Naive thymus-derived CD4-positive, alpha-beta T cell (primary cell): ENCODE measurements around the gene CETP. TPM values are rescaled to one million over a fixed set of nuclear protein-coding genes. Genes with fewer than 3 reads are reported as not detected.
"Not testable (repeated sequence)": the region's sequence is repeated elsewhere in the genome, so short reads cannot be mapped to it uniquely, and the experiment has no call there.

Source experiments
- ATAC-seq: fragments of 150-1000 bp; cut with Tn5 transposase; 2 replicates; pipeline ENCODE4 v1.10.0; 2021; ENCODE audit warnings: mild to moderate bottlenecking, moderate library complexity
- CTCF ChIA-PET: fragments of 350-600 bp; sonication (Branson Sonifier 250); formaldehyde crosslinking; loops from one replicate; lab custom pipeline; 2021; ENCODE audit warnings: antibody characterized with exemption; lab: Charles Lee
- POLR2A ChIA-PET: fragments of 350-600 bp; sonication (Branson Sonifier 250); formaldehyde crosslinking; loops from one replicate; lab custom pipeline; 2021; ENCODE audit warnings: antibody characterized with exemption, inconsistent platforms; lab: Charles Lee
- DNase-seq, 9 donors: peaks; one replicate each; pipeline versions ENCODE4 v3.0.0 to v3.0.0-alpha.2; 2020 to 2022; ENCODE audit warnings: mixed read lengths in 1 of 9
- H3K27ac ChIP-seq: one replicate; pipeline ENCODE4 v1.7.0; 2013; ENCODE audit warnings: mild to moderate bottlenecking, low read depth, low read length, moderate library complexity
- H3K27me3 ChIP-seq, 2 donors: one replicate each; pipeline ENCODE4 v1.7.0; 2013; ENCODE audit warnings: low read length in 2 of 2, mild to moderate bottlenecking in 2 of 2, moderate library complexity in 2 of 2; ENCODE audit not compliant: control insufficient read depth in 2 of 2, insufficient read depth in 2 of 2
- H3K36me3 ChIP-seq, 3 experiments: 1 replicate in 2 of 3; 2 replicates in 1 of 3; pipeline ENCODE4 v1.7.0; 2013; ENCODE audit warnings: low read length in 3 of 3, mild to moderate bottlenecking in 3 of 3, moderate library complexity in 1 of 3; ENCODE audit not compliant: insufficient read depth in 3 of 3, control insufficient read depth in 2 of 3
- H3K4me1 ChIP-seq, 2 donors: one replicate each; pipeline ENCODE4 v1.7.0; 2013; ENCODE audit warnings: low read length in 2 of 2, mild to moderate bottlenecking in 2 of 2, moderate library complexity in 1 of 2; ENCODE audit not compliant: control insufficient read depth in 2 of 2, insufficient read depth in 2 of 2
- H3K4me3 ChIP-seq: 2 replicates; pipeline ENCODE4 v1.7.0; 2013; ENCODE audit warnings: mild to moderate bottlenecking, low read length
- H3K9me3 ChIP-seq, 3 experiments: 1 replicate in 2 of 3; 2 replicates in 1 of 3; pipeline ENCODE4 v1.7.0; 2013; ENCODE audit warnings: low read length in 3 of 3; ENCODE audit not compliant: control insufficient read depth in 2 of 3
- H3K27ac Mint-ChIP-seq, 9 donors: one replicate each; pipeline ENCODE4 v1.8.0; 2020 to 2022; ENCODE audit warnings: mixed read lengths in 9 of 9, mild to moderate bottlenecking in 8 of 9, moderate library complexity in 5 of 9, inconsistent platforms in 2 of 9
- H3K27me3 Mint-ChIP-seq, 5 donors: one replicate each; pipeline ENCODE4 v1.8.0; 2021 to 2022; ENCODE audit warnings: mixed read lengths in 5 of 5, mild to moderate bottlenecking in 1 of 5
- H3K36me3 Mint-ChIP-seq, 5 donors: one replicate each; pipeline ENCODE4 v1.8.0; 2020 to 2022; ENCODE audit warnings: mixed read lengths in 5 of 5, mild to moderate bottlenecking in 3 of 5, inconsistent platforms in 1 of 5
- H3K4me1 Mint-ChIP-seq, 7 donors: one replicate each; pipeline ENCODE4 v1.8.0; 2020 to 2022; ENCODE audit warnings: mixed read lengths in 7 of 7, mild to moderate bottlenecking in 3 of 7, inconsistent platforms in 1 of 7
- H3K4me3 Mint-ChIP-seq, 10 donors: one replicate each; pipeline ENCODE4 v1.8.0; 2020 to 2022; ENCODE audit warnings: mild to moderate bottlenecking in 10 of 10, mixed read lengths in 10 of 10, moderate library complexity in 6 of 10, inconsistent platforms in 2 of 10
- H3K9me3 Mint-ChIP-seq, 11 donors: one replicate each; pipeline ENCODE4 v1.8.0; 2020 to 2022; ENCODE audit warnings: mixed read lengths in 11 of 11, mild to moderate bottlenecking in 4 of 11, inconsistent platforms in 1 of 11, moderate library complexity in 1 of 11
- intact Hi-C, 2 donors: fragments of 100-400 bp; cut with micrococcal nuclease; formaldehyde crosslinking; loops; one replicate each; pipeline ENCODE4 v1.15.1; 2023
- polyA plus RNA-seq, 2 donors: library from polyadenylated mRNA; unstranded; fragments of 300-500 nt; fragmentation: Illumina TruSeq; gene quantifications; one replicate each; pipeline ENCODE4 v1.2.3, GENCODE V29; 2021
- total RNA-seq, 6 experiments: library from RNA in 5 of 6; stranded (reverse) in 5 of 6; gene quantifications; 1 replicate in 5 of 6; 2 replicates in 1 of 6; pipeline ENCODE4 v1.2.3 and lab custom pipeline; 2021 to 2026

Gene CETP
- total and polyA plus RNA-seq, 7 experiments from 2014 or later = 0.17 to 0.25 TPM; not detected in 5

DNA sequence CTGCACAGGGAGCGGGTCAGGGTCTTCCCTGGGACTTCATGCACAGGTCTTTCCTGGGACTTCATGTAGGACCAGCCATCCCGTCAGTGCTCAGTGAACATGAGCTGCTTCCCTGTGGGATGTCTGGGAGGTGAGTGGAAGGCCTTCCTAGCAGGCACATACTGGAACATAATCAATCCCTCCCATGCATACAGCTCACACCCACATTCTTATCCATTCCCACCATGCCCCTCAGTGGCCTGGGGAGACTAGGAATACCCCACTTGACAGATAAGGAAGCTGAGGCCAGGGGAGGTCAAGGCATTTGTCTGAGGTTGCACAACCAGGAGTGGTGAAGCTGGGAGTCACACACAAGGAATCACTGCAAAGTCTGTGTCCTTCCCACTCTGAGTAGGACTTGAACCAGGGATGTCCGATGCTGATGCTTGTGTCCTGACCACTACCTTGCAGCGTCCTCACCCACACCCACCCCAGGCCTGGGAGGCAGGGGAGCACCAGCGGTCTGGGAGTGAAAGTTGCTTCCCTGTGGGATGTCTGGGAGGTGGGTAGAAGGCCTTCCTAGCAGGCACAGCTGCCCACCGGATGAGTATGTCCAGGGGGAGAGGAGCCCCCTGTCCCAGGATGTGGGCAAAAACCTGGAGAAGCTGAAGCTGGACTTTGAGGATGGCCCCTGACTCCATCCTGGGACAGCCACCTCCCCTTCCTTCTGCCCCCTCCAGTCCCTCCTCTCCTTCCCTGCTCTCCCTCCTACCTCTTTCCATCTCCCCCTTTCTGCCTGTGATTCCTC, 26.6 kb downstream of the CETP start:
- CTCF ChIA-PET = interaction anchor here (1.0 to 1.3 kb wide), 3 partner anchors 23 to 95 kb away, joined by 3 to 5 read pairs (median 4); no protein-coding TSS in a partner anchor
- intact Hi-C loops = loop anchor here in 1 of 2 donors (5.0 kb wide), 1 partner anchor 56 kb away; the partner anchor contains the start of gene HERPUD1
- no peaks in the 10 kb centered on the region for H3K27me3 ChIP-seq
- H3K9me3 Mint-ChIP-seq = no peaks in the 10 kb centered on the region
- no peak for ATAC-seq
- peaks cover 0 to 6% (median 0%) of the 10 kb centered on the region in 3 experiments for H3K36me3 ChIP-seq
- peaks cover 62 to 87% (median 65%) of the 10 kb centered on the region in 7 donors for H3K4me1 Mint-ChIP-seq
- no peak for DNase-seq
- peaks cover 20 to 50% of the 10 kb centered on the region in 2 donors for H3K4me1 ChIP-seq
- POLR2A ChIA-PET = interaction anchor here (0.5 to 9.7 kb wide), 16 partner anchors 9 to 301 kb away, joined by 3 to 111 read pairs (median 16); partner anchors contain the start of genes PSME3IP1 and RSPRY1
- H3K27ac Mint-ChIP-seq = peak overlapping the region; percentile 85 to 99 (median 97)
- H3K9me3 ChIP-seq = no peaks in the 10 kb centered on the region
- no peaks in the 10 kb centered on the region for H3K27me3 Mint-ChIP-seq
- H3K4me3 ChIP-seq = peak overlapping the region; percentile 73
- H3K27ac ChIP-seq = peak overlapping the region; percentile 98
- peak overlapping the region; percentile 93 to 100 (median 98) for H3K4me3 Mint-ChIP-seq
- H3K36me3 Mint-ChIP-seq = peaks cover 4 to 70% (median 29%) of the 10 kb centered on the region in 5 donors

DNA sequence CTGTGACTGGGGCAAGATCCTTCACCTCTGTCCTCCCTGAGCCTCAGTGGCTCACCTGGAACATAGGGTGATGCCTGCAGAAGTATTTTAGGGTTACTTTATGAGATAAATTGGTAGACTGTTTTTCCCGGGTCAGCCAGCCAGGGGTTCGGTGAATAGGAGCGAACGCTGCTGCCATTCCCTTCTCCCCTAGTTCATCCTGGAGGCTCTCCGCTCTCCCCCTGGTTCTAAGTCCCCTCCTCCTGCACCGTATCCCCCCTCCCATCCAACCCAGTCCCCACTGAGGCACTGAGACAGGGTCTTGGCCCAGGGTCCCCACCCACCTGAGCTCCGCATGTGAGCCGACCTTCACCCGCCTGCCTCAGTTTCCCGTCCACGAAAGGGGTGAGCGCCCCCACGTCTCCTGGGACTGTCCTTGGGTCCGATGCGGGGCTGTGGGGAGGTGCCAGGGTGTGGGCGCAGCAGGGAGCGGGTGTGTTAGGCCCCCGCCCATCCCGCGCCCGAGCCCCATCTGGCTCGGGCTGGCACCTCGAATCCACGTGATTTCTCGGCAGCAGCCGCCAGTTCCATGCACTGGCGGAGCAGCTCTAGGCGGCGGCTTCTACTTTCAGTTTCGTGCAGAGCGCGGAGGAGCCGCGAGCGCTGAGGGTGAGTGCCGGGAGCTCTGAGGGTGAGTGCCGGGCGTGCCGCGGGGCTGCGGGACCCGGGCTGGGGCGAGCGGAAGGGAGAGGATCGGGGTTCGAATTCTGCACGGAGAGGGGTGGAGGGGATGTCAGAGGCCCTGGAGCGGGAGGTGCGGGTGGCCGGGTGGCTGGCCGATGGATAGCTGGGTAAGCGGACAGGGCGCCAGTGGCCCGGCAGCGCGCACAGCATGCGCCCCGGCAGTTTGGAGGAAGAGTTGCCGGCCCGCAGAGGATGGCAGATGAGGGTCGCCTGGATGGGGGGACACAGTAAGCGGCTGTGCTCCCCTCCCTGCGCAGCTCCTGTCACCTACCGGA, 27.5 kb downstream of the CETP start, which contains the start of gene NLRC5:
NLRC5 (plus strand) TSS at position 610 of the 998 bp plus-strand sequence. CDS start 31,156 bp downstream, outside the sequence.
- H3K4me3 ChIP-seq = peak within 1 kb of the TSS; percentile 73
- peak within 1 kb of the TSS; percentile 93 to 100 (median 98) for H3K4me3 Mint-ChIP-seq
- DNase-seq (peak; percentile 72 to 93 (median 88)), ATAC-seq (peak; percentile 95)
- no peaks in the 10 kb centered on the region for H3K9me3 ChIP-seq
- H3K4me1 Mint-ChIP-seq = peaks cover 65 to 87% (median 73%) of the 10 kb centered on the region in 7 donors
- ChIA-PET POLR2A (interaction anchor here (0.6 to 9.7 kb wide), 21 partner anchors 8 to 217 kb away, joined by 3 to 111 read pairs (median 7); partner anchors contain the start of genes HERPUD1, PSME3IP1 and RSPRY1), CTCF (interaction anchor here (0.6 to 1.3 kb wide), 11 partner anchors 10 to 124 kb away, joined by 3 to 9 read pairs (median 3); partner anchors contain the start of gene SLC12A3)
- H3K36me3 Mint-ChIP-seq = peaks cover 4 to 75% (median 37%) of the 10 kb centered on the region in 5 donors
- H3K27me3 Mint-ChIP-seq = no peaks in the 10 kb centered on the region
- H3K36me3 ChIP-seq = peaks cover 0 to 6% (median 0%) of the 10 kb centered on the region in 3 experiments
- intact Hi-C loops = loop anchor here (1.0 to 5.0 kb wide), 8 partner anchors 10 to 381 kb away; partner anchors contain the start of genes HERPUD1 (in 2 of the 2), MT2A (in 1 of the 2), PSME3IP1 (in 1 of the 2) and RSPRY1 (in 1 of the 2)
- peak within 1 kb of the TSS; percentile 85 to 99 (median 97) for H3K27ac Mint-ChIP-seq
- H3K9me3 Mint-ChIP-seq = no peaks in the 10 kb centered on the region
- no peaks in the 10 kb centered on the region for H3K27me3 ChIP-seq
- peaks cover 24 to 51% of the 10 kb centered on the region in 2 donors for H3K4me1 ChIP-seq
- H3K27ac ChIP-seq = peak within 1 kb of the TSS; percentile 98

DNA sequence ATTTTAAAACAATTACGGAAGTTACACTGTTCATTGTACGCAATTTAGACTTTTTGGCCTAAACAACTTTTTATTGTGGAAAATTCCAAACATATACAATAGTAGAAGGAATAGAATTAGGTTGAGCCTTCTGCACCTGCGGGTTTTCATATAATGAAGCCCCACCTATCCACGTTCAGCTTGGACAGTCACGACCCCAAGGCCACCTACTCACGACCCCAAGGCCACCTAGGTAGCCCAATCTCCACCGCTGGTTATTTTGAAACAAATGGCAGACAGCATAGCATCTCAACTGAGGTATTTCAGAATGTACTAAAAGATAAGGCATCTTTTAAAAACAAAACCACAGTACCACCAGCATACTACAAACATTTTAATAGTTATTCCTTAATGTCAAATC, 28.2 kb downstream of the CETP start:
- peak overlapping the region; percentile 73 for H3K4me3 ChIP-seq
- CTCF ChIA-PET = interaction anchor here (0.7 to 1.3 kb wide), 8 partner anchors 9 to 93 kb away, joined by 3 to 9 read pairs (median 4); no protein-coding TSS in a partner anchor
- POLR2A ChIA-PET = interaction anchor here (1.0 to 9.7 kb wide), 19 partner anchors 7 to 104 kb away, joined by 3 to 111 read pairs (median 14); partner anchors contain the start of gene HERPUD1
- no peaks in the 10 kb centered on the region for H3K27me3 Mint-ChIP-seq
- peaks cover 62 to 87% (median 73%) of the 10 kb centered on the region in 7 donors for H3K4me1 Mint-ChIP-seq
- H3K9me3 ChIP-seq = no peaks in the 10 kb centered on the region
- H3K4me1 ChIP-seq = peaks cover 27 to 51% of the 10 kb centered on the region in 2 donors
- no peaks in the 10 kb centered on the region for H3K9me3 Mint-ChIP-seq
- ATAC-seq (no peak), DNase-seq (no peak)
- peak overlapping the region; percentile 93 to 100 (median 98) for H3K4me3 Mint-ChIP-seq
- no peaks in the 10 kb centered on the region for H3K27me3 ChIP-seq
- peaks cover 4 to 73% (median 33%) of the 10 kb centered on the region in 5 donors for H3K36me3 Mint-ChIP-seq
- H3K27ac ChIP-seq = peak overlapping the region; percentile 98
- H3K27ac Mint-ChIP-seq = peak overlapping the region; percentile 85 to 99 (median 97)
- intact Hi-C loops = loop anchor here (1.0 to 5.0 kb wide), 8 partner anchors 9 to 382 kb away; partner anchors contain the start of genes HERPUD1 (in 2 of the 2), MT2A (in 1 of the 2), PSME3IP1 (in 1 of the 2) and RSPRY1 (in 1 of the 2)
- peaks cover 0 to 6% (median 0%) of the 10 kb centered on the region in 3 experiments for H3K36me3 ChIP-seq

DNA sequence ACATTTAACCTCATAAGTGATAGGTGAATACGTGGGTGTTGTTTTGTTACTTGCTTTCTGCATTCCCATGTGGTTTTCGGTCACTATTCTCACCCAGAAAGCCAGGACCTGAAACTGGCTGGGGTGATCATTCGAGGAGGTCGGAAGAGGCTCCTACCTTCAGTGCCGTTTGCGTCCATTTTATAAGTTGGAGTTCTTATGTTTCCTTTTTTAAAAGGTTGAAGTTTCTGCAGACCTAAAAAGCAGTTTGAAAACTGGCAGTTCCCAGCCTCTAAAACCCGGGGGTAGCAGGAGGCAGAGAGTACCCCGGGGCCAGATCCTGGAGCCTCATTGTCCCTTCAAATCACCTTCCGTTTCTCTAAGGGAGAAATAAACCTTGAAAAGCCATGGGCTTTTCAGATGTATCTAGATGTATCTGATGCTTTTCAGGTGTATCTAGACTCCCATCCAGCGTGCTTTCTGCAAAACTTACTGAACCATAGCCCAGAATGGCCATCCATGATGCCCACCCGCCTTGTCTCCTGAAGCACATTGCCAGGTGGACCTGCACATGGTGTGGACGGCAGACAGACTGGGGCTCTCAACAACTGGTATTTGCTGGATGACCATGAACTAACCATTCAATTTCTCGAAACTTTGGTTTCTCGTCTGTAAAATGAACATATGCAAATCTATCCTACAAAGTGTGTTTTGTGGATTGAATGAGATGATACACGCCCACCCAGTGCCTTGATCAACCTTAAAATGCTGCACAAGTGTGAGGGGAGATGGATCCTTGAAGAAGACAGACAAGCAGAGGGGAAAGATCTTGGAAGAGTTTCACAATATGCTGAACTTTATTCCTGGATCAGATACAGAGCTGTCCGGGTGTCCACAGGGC, 28.9 kb downstream of the CETP start:
- ChIA-PET POLR2A (interaction anchor here (0.5 to 12.9 kb wide), 13 partner anchors 6 to 61 kb away, joined by 3 to 182 read pairs (median 23); partner anchors contain the start of gene HERPUD1), CTCF (interaction anchor here (0.8 kb wide), 1 partner anchor 9 kb away, joined by 4 read pairs; no protein-coding TSS in a partner anchor)
- Mint-ChIP-seq H3K36me3 (peaks cover 4 to 70% (median 33%) of the 10 kb centered on the region in 5 donors), H3K27me3 (no peaks in the 10 kb centered on the region), H3K9me3 (no peaks in the 10 kb centered on the region), H3K4me1 (peaks cover 58 to 87% (median 72%) of the 10 kb centered on the region in 7 donors), H3K27ac (peak overlapping the region; percentile 85 to 99 (median 97)), H3K4me3 (peak overlapping the region; percentile 93 to 100 (median 98))
- Histone ChIP-seq H3K4me1 (peaks cover 30 to 51% of the 10 kb centered on the region in 2 donors), H3K27ac (peak overlapping the region; percentile 98), H3K9me3 (no peaks in the 10 kb centered on the region), H3K27me3 (no peaks in the 10 kb centered on the region), H3K4me3 (peak overlapping the region; percentile 73), H3K36me3 (peaks cover 0 to 6% (median 0%) of the 10 kb centered on the region in 3 experiments)
- no peak for ATAC-seq
- intact Hi-C loops = no loop called here
- DNase-seq = peak in 1 of 9 donors; percentile 38

DNA sequence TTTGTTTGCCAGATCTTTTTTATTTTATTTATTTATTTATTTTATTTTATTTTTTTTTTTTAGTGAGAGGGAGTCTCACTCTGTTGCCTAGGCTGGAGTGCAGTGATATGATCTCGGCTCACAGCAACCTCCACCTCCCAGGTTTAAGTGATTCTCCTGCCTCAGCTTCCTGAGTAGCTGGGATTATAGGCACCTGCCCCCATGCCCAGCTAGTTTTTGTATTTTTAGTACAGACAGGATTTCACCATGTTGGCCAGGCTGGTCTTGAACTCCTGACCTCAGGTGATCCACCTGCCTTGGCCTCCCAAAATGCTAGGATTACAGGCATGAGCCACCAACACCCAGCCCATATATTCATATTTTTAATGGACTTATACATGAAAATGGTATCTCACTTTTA, 30.7 kb downstream of the CETP start:
- H3K9me3 ChIP-seq, H3K27me3 ChIP-seq, H3K9me3 Mint-ChIP-seq, intact Hi-C loops, H3K36me3 ChIP-seq, ATAC-seq, H3K27me3 Mint-ChIP-seq, DNase-seq, H3K4me3 ChIP-seq: not testable (repeated sequence)
- Histone ChIP-seq H3K4me1 (peaks cover 45 to 56% of the 10 kb centered on the region in 2 donors), H3K27ac (peak overlapping the region; percentile 98)
- H3K36me3 Mint-ChIP-seq = peaks cover 4 to 76% (median 32%) of the 10 kb centered on the region in 5 donors
- ChIA-PET POLR2A (interaction anchor here (0.7 to 12.9 kb wide), 9 partner anchors 7 to 541 kb away, joined by 3 to 182 read pairs (median 5); partner anchors contain the start of genes NLRC5, NUDT21 and OGFOD1), CTCF (interaction anchor here (1.1 kb wide), 1 partner anchor 49 kb away, joined by 3 read pairs; no protein-coding TSS in a partner anchor)
- peak overlapping the region; percentile 93 to 100 (median 98) for H3K4me3 Mint-ChIP-seq
- peaks cover 64 to 87% (median 71%) of the 10 kb centered on the region in 7 donors for H3K4me1 Mint-ChIP-seq
- peak overlapping the region in 8 of 9 donors; percentile 33 to 99 (median 84) for H3K27ac Mint-ChIP-seq
